NCI-H1417 treated with DMSO at 0.1 percent for 48 hours (cell line): ENCODE measurements around the gene TK1.
"Not testable (repeated sequence)": the region's sequence is repeated elsewhere in the genome, so short reads cannot be mapped to it uniquely, and the experiment has no call there.

Experiments used
- DNase-seq: peaks from one replicate; lab custom pipeline; 2025; lab: John Stamatoyannopoulos, UW

The TK1 gene

GRCh38 chr17:78186692-78187595 is at the start of gene TK1, which contains the start of gene AFMID:
TSS of gene TK1 (minus strand) at chr17:78187052. CDS start at chr17:78186994, 58 bp downstream.
TSS of gene AFMID (plus strand) at chr17:78187362. CDS start at chr17:78187371, 9 bp downstream.
- peak; percentile 62 for DNase-seq

GRCh38 chr17:78235885-78236284 is 49.0 kb upstream of the TK1 start:
- DNase-seq = no peak

GRCh38 chr17:78235022-78235421 is 48.2 kb upstream of the TK1 start:
- DNase-seq = not testable (repeated sequence)

- no peak for DNase-seq
These were observed 47.5 kb upstream of the TK1 start for GRCh38 chr17:78234261-78234865.

GRCh38 chr17:78233678-78234077 is 46.8 kb upstream of the TK1 start:
- DNase-seq = no peak

GRCh38 chr17:78232859-78233173 is 46.0 kb upstream of the TK1 start:
- DNase-seq = no peak

- DNase-seq = no peak
These were observed 45.4 kb upstream of the TK1 start for GRCh38 chr17:78231991-78232858.

- no peak for DNase-seq
These were observed 44.4 kb upstream of the TK1 start, which contains the start of gene TMEM235 for GRCh38 chr17:78230996-78231935. TSS of gene TMEM235 (plus strand) at chr17:78231631. CDS start at chr17:78232024, 393 bp downstream.

GRCh38 chr17:78230252-78230962 is 43.6 kb upstream of the TK1 start:
- DNase-seq = no peak

- DNase-seq = no peak
These were observed 41.3 kb upstream of the TK1 start for GRCh38 chr17:78228176-78228575.

- DNase-seq = no peak
These were observed 40.6 kb upstream of the TK1 start for GRCh38 chr17:78227455-78227916.

- DNase-seq = no peak
These were observed 40.1 kb upstream of the TK1 start for GRCh38 chr17:78226759-78227454.

GRCh38 chr17:78226055-78226758 is 39.4 kb upstream of the TK1 start:
- DNase-seq = no peak

- no peak for DNase-seq
These were observed 38.4 kb upstream of the TK1 start for GRCh38 chr17:78225088-78225865.

GRCh38 chr17:78224231-78225087 is 37.6 kb upstream of the TK1 start:
- no peak for DNase-seq

GRCh38 chr17:78223765-78224164 is 36.9 kb upstream of the TK1 start:
- no peak for DNase-seq

- no peak for DNase-seq
These were observed 36.2 kb upstream of the TK1 start for GRCh38 chr17:78223061-78223460.
